Measurements from ENCODE around the gene NDUFS2. TPM values are rescaled to one million over a fixed set of nuclear protein-coding genes. Genes with fewer than 3 reads are reported as not detected.

The NDUFS2 gene
- total and polyA plus RNA-seq, 2 experiments from 2014 or later, result 104 to 135 TPM

- WGBS, 2 experiments (ENCODE audit: low coverage in 1 of 2, low lambda C conversion rate in 2 of 2, missing lambda C conversion rate in 2 of 2), result 44 to 48% methylated on average over 7 of the region's 7 CpGs
- Histone ChIP-seq H3K27ac (peak overlapping the region; percentile 45; the same call in 1 of the 2 replicates), H3K4me3 (peak overlapping the region; percentile 30; the same call in 1 of the 2 replicates), H4K20me1 (ENCODE audit: insufficient read depth) (no peaks in the 10 kb centered on the region), H3K79me2 (ENCODE audit: insufficient read depth) (peaks cover 7% of the 10 kb centered on the region), H2AFZ (peak overlapping the region; percentile 97), H3K4me1 (ENCODE audit: insufficient read depth) (peaks cover 11% of the 10 kb centered on the region; the same call in 1 of the 2 replicates), H3K9me3 (ENCODE audit: low read depth) (no peaks in the 10 kb centered on the region), H3K9ac (no peak overlapping the region), H3K4me2 (ENCODE audit: unreplicated experiment) (peak overlapping the region; percentile 45), H3K9me2 (ENCODE audit: insufficient read depth) (no peaks in the 10 kb centered on the region), H3K36me3 (ENCODE audit: low read depth) (no peaks in the 10 kb centered on the region; the same call in 1 of the 2 replicates), H3K27me3 (replicated peaks; ENCODE audit: insufficient read depth) (no peaks in the 10 kb centered on the region), H3F3A (ENCODE audit: insufficient read depth) (peaks cover 5% of the 10 kb centered on the region; the same call in 1 of the 2 replicates)
- no peak for TF ChIP-seq EZH2phosphoT487 (IDR thresholded peaks at IDR 0.05; ENCODE audit: insufficient read depth, low read depth)
- no peak for TF ChIP-seq EZH2 (IDR thresholded peaks at IDR 0.05; ENCODE audit: insufficient read depth, poor library complexity, severe bottlenecking)
- no peak for DNase-seq
- in situ Hi-C loops (cut with MboI), result no loop called here
Observed at GRCh38 chr1:161225178-161225533, 23.0 kb downstream of the NDUFS2 start.

DNA sequence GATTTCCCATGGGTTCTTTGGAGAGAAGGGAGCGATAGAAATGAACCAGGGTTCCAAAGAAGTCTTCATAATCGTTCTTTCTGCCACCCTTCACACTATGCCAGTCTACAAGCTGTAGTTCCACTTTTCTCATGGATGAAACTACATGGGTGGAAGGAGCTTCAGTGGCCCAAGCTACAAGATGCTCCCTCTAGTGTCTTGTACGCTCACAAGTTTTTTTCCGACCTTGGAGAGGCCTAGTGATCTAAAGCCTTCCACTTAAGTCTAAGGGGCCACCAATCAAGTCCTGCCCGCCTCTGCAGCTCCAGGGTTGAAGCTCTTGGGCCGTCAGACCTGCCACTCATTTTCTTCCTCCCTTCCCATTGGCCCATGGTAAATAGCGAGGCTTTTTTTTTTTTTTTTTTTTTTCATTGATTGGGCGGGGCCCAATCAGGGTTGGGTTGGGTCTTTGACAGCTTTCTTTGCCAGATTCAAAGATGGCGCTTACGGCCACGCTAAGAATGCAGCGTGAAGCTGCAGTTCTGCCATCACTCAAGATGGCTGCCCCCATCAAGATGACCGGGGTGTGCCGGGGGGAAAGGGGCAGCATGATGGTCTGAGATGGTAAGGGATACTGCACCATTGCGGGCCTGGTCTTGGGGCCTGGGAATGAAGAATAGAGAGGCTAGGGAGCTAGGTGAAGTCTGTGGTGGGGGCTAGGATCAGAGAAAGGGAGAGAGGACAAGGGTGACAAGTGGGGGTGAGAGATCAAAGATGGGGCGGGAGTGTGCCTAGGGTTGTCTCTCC, 23.6 kb downstream of the NDUFS2 start, which contains the start of gene TOMM40L:
TOMM40L (plus strand) TSS at position 527 of the 786 bp plus-strand sequence. CDS start 430 bp downstream, outside the sequence.
- H4K20me1 ChIP-seq (ENCODE audit: insufficient read depth), result no peaks in the 10 kb centered on the region
- peak within 1 kb of the TSS; percentile 97 for H2AFZ ChIP-seq
- peaks cover 11% of the 10 kb centered on the region; the same call in 1 of the 2 replicates for H3K4me1 ChIP-seq (ENCODE audit: insufficient read depth)
- no peaks in the 10 kb centered on the region for H3K9me2 ChIP-seq (ENCODE audit: insufficient read depth)
- peaks cover 5% of the 10 kb centered on the region; the same call in 1 of the 2 replicates for H3F3A ChIP-seq (ENCODE audit: insufficient read depth)
- peak; percentile 99 for DNase-seq
- peak within 1 kb of the TSS; percentile 45; the same call in 1 of the 2 replicates for H3K27ac ChIP-seq
- no peaks in the 10 kb centered on the region for H3K27me3 ChIP-seq (replicated peaks; ENCODE audit: insufficient read depth)
- 1% methylated on average over 15 to 16 of the region's 16 CpGs for WGBS, 2 experiments (ENCODE audit: low coverage in 1 of 2, low lambda C conversion rate in 2 of 2, missing lambda C conversion rate in 2 of 2)
- no peaks in the 10 kb centered on the region for H3K9me3 ChIP-seq (ENCODE audit: low read depth)
- H3K9ac ChIP-seq, result peak within 1 kb of the TSS; percentile 80
- TF ChIP-seq EZH2phosphoT487 (IDR thresholded peaks at IDR 0.05; ENCODE audit: insufficient read depth, low read depth) (no peak), EZH2 (IDR thresholded peaks at IDR 0.05; ENCODE audit: insufficient read depth, poor library complexity, severe bottlenecking) (no peak)
- in situ Hi-C loops (cut with MboI), result no loop called here
- H3K36me3 ChIP-seq (ENCODE audit: low read depth), result no peaks in the 10 kb centered on the region; the same call in 1 of the 2 replicates
- peak within 1 kb of the TSS; percentile 91 for H3K4me3 ChIP-seq
- H3K79me2 ChIP-seq (ENCODE audit: insufficient read depth), result peaks cover 7% of the 10 kb centered on the region
- peak within 1 kb of the TSS; percentile 73 for H3K4me2 ChIP-seq (ENCODE audit: unreplicated experiment)

- Histone ChIP-seq H3K4me3 (peak overlapping the region; percentile 91), H3K4me2 (ENCODE audit: unreplicated experiment) (peak overlapping the region; percentile 73), H3K36me3 (ENCODE audit: low read depth) (no peaks in the 10 kb centered on the region; the same call in 1 of the 2 replicates), H3K4me1 (ENCODE audit: insufficient read depth) (peaks cover 11% of the 10 kb centered on the region; the same call in 1 of the 2 replicates), H3F3A (ENCODE audit: insufficient read depth) (peaks cover 5% of the 10 kb centered on the region; the same call in 1 of the 2 replicates), H3K9me3 (ENCODE audit: low read depth) (no peaks in the 10 kb centered on the region), H2AFZ (peak overlapping the region; percentile 93), H3K9me2 (ENCODE audit: insufficient read depth) (no peaks in the 10 kb centered on the region), H3K9ac (peak overlapping the region; percentile 80), H3K27me3 (replicated peaks; ENCODE audit: insufficient read depth) (no peaks in the 10 kb centered on the region), H4K20me1 (ENCODE audit: insufficient read depth) (no peaks in the 10 kb centered on the region), H3K27ac (no peak overlapping the region), H3K79me2 (ENCODE audit: insufficient read depth) (peaks cover 7% of the 10 kb centered on the region)
- DNase-seq, result no peak
- in situ Hi-C loops (cut with MboI), result no loop called here
- TF ChIP-seq EZH2phosphoT487 (IDR thresholded peaks at IDR 0.05; ENCODE audit: insufficient read depth, low read depth) (no peak), EZH2 (IDR thresholded peaks at IDR 0.05; ENCODE audit: insufficient read depth, poor library complexity, severe bottlenecking) (no peak)
- WGBS, 2 experiments (ENCODE audit: low coverage in 1 of 2, low lambda C conversion rate in 2 of 2, missing lambda C conversion rate in 2 of 2), result 14 to 15% methylated on average over 11 to 15 of the region's 15 CpGs
Observed at GRCh38 chr1:161226320-161226711, 24.1 kb downstream of the NDUFS2 start.

- H3K4me1 ChIP-seq (ENCODE audit: insufficient read depth), result peaks cover 11% of the 10 kb centered on the region; the same call in 1 of the 2 replicates
- peaks cover 7% of the 10 kb centered on the region for H3K79me2 ChIP-seq (ENCODE audit: insufficient read depth)
- in situ Hi-C loops (cut with MboI), result no loop called here
- TF ChIP-seq EZH2phosphoT487 (IDR thresholded peaks at IDR 0.05; ENCODE audit: insufficient read depth, low read depth) (no peak), EZH2 (IDR thresholded peaks at IDR 0.05; ENCODE audit: insufficient read depth, poor library complexity, severe bottlenecking) (no peak)
- no peaks in the 10 kb centered on the region for H3K9me2 ChIP-seq (ENCODE audit: insufficient read depth)
- H3K9me3 ChIP-seq (ENCODE audit: low read depth), result no peaks in the 10 kb centered on the region
- peak overlapping the region; percentile 80 for H3K9ac ChIP-seq
- no peaks in the 10 kb centered on the region; the same call in 1 of the 2 replicates for H3K36me3 ChIP-seq (ENCODE audit: low read depth)
- no peaks in the 10 kb centered on the region for H4K20me1 ChIP-seq (ENCODE audit: insufficient read depth)
- WGBS, 2 experiments (ENCODE audit: low coverage in 1 of 2, low lambda C conversion rate in 2 of 2, missing lambda C conversion rate in 2 of 2), result 60% methylated on average over 3 of the region's 3 CpGs
- peak overlapping the region; percentile 91 for H3K4me3 ChIP-seq
- peak overlapping the region; percentile 73 for H3K4me2 ChIP-seq (ENCODE audit: unreplicated experiment)
- H3K27ac ChIP-seq, result no peak overlapping the region
- DNase-seq, result no peak
- peak overlapping the region; percentile 93 for H2AFZ ChIP-seq
- H3K27me3 ChIP-seq (replicated peaks; ENCODE audit: insufficient read depth), result no peaks in the 10 kb centered on the region
- H3F3A ChIP-seq (ENCODE audit: insufficient read depth), result peaks cover 5% of the 10 kb centered on the region; the same call in 1 of the 2 replicates
Observed at GRCh38 chr1:161226759-161227158, 24.6 kb downstream of the NDUFS2 start.
